ENCODE data around the gene SPATA18.

The SPATA18 gene

GRCh38 chr4:52016981-52017380 lies 34.1 kb upstream of the SPATA18 start:
- no peaks in the 10 kb centered on the region for H3K79me2 ChIP-seq (ENCODE audit: insufficient read depth, low read length)
- no peak overlapping the region for H3K4me3 ChIP-seq (ENCODE audit: insufficient read depth, low read length, poor library complexity, severe bottlenecking)
- H3K9me3 ChIP-seq (ENCODE audit: insufficient read depth, low read length): no peaks in the 10 kb centered on the region
- no peaks in the 10 kb centered on the region for H3F3A ChIP-seq (ENCODE audit: insufficient read depth)
- H3K36me3 ChIP-seq (ENCODE audit: low read length): no peaks in the 10 kb centered on the region
- no peak for TF ChIP-seq EZH2phosphoT487 (conservative IDR thresholded peaks at IDR 0.05; ENCODE audit: low read length)
- no peak for TF ChIP-seq CTCF (IDR thresholded peaks at IDR 0.05; ENCODE audit: insufficient read depth, low read length, poor library complexity, severe bottlenecking)
- H3K4me2 ChIP-seq (ENCODE audit: low read depth, low read length, poor library complexity, severe bottlenecking): no peak overlapping the region
- H3K27me3 ChIP-seq (ENCODE audit: low read length): no peaks in the 10 kb centered on the region
- no peak overlapping the region for H3K27ac ChIP-seq (ENCODE audit: low read depth, low read length)
- H3K9me2 ChIP-seq (replicated peaks; ENCODE audit: insufficient read depth, low read length): no peaks in the 10 kb centered on the region
- no peak overlapping the region for H2AFZ ChIP-seq (ENCODE audit: low read depth, low read length, severe bottlenecking)
- H4K20me1 ChIP-seq (ENCODE audit: low read depth, low read length): no peaks in the 10 kb centered on the region
- no peak overlapping the region for H3K9ac ChIP-seq (ENCODE audit: low read length)

- TF ChIP-seq CTCF (IDR thresholded peaks at IDR 0.05; ENCODE audit: insufficient read depth, low read length, poor library complexity, severe bottlenecking) (no peak), EZH2phosphoT487 (conservative IDR thresholded peaks at IDR 0.05; ENCODE audit: low read length) (no peak)
- no peak overlapping the region for H3K4me3 ChIP-seq (ENCODE audit: insufficient read depth, low read length, poor library complexity, severe bottlenecking)
- H3K27ac ChIP-seq (ENCODE audit: low read depth, low read length): no peak overlapping the region
- no peak overlapping the region for H3K4me2 ChIP-seq (ENCODE audit: low read depth, low read length, poor library complexity, severe bottlenecking)
- no peaks in the 10 kb centered on the region for H3K27me3 ChIP-seq (ENCODE audit: low read length)
- H3K9me3 ChIP-seq (ENCODE audit: insufficient read depth, low read length): no peaks in the 10 kb centered on the region
- no peaks in the 10 kb centered on the region; the same call in 1 of the 2 replicates for H3K36me3 ChIP-seq (ENCODE audit: low read length)
- no peak overlapping the region for H2AFZ ChIP-seq (ENCODE audit: low read depth, low read length, severe bottlenecking)
- no peaks in the 10 kb centered on the region for H3F3A ChIP-seq (ENCODE audit: insufficient read depth)
- no peaks in the 10 kb centered on the region for H3K79me2 ChIP-seq (ENCODE audit: insufficient read depth, low read length)
- no peaks in the 10 kb centered on the region for H3K9me2 ChIP-seq (replicated peaks; ENCODE audit: insufficient read depth, low read length)
- H4K20me1 ChIP-seq (ENCODE audit: low read depth, low read length): no peaks in the 10 kb centered on the region
- H3K9ac ChIP-seq (ENCODE audit: low read length): no peak overlapping the region
Measured at GRCh38 chr4:52017814-52018213, 33.3 kb upstream of the SPATA18 start.

GRCh38 chr4:52019936-52020657 lies 31.0 kb upstream of the SPATA18 start, which contains the start of gene LRRC66:
Gene LRRC66, minus strand, starts transcription at chr4:52020363. Its CDS starts 2,750 bp downstream, at chr4:52017613.
- Histone ChIP-seq H4K20me1 (ENCODE audit: low read depth, low read length) (no peaks in the 10 kb centered on the region), H2AFZ (ENCODE audit: low read depth, low read length, severe bottlenecking) (no peak within 1 kb of the TSS), H3K9me3 (ENCODE audit: insufficient read depth, low read length) (no peaks in the 10 kb centered on the region), H3K36me3 (ENCODE audit: low read length) (peaks cover 7% of the 10 kb centered on the region; the same call in 1 of the 2 replicates), H3K4me3 (ENCODE audit: insufficient read depth, low read length, poor library complexity, severe bottlenecking) (no peak within 1 kb of the TSS), H3K27me3 (ENCODE audit: low read length) (no peaks in the 10 kb centered on the region), H3K79me2 (ENCODE audit: insufficient read depth, low read length) (no peaks in the 10 kb centered on the region), H3F3A (ENCODE audit: insufficient read depth) (no peaks in the 10 kb centered on the region), H3K9ac (ENCODE audit: low read length) (no peak within 1 kb of the TSS), H3K27ac (ENCODE audit: low read depth, low read length) (no peak within 1 kb of the TSS), H3K9me2 (replicated peaks; ENCODE audit: insufficient read depth, low read length) (no peaks in the 10 kb centered on the region), H3K4me2 (ENCODE audit: low read depth, low read length, poor library complexity, severe bottlenecking) (no peak within 1 kb of the TSS)
- TF ChIP-seq EZH2phosphoT487 (conservative IDR thresholded peaks at IDR 0.05; ENCODE audit: low read length) (no peak), CTCF (IDR thresholded peaks at IDR 0.05; ENCODE audit: insufficient read depth, low read length, poor library complexity, severe bottlenecking) (no peak)
